CD1c-positive myeloid dendritic cell (primary cell): ENCODE data around the gene L3MBTL4.
"Not testable (repeated sequence)": the region's sequence is repeated elsewhere in the genome, so short reads cannot be mapped to it uniquely, and the experiment has no call there.

ENCODE experiments used
- DNase-seq: peaks from one replicate; pipeline ENCODE4 v3.0.0-alpha.2; 2016; ENCODE audit errors: extremely low spot score

Gene L3MBTL4

DNA sequence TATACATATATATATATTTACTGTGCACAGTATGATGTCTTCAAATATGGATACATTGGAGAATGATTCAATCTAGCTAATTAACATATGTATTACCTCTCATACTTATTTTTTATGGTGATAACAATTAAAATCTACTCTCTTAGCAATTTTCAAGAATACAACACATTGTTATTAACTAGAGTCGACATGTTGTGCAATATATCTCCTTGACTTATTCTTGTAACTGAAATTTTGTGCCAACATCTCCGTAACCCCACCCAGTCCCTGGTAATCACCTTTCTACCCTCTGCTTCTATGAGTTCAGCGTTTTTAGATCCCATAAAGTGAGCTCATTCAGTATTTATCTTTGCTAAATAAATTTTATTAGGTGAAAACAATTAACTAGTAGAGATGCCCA lies 303.0 kb downstream of the L3MBTL4 start:
- no peak for DNase-seq

DNA sequence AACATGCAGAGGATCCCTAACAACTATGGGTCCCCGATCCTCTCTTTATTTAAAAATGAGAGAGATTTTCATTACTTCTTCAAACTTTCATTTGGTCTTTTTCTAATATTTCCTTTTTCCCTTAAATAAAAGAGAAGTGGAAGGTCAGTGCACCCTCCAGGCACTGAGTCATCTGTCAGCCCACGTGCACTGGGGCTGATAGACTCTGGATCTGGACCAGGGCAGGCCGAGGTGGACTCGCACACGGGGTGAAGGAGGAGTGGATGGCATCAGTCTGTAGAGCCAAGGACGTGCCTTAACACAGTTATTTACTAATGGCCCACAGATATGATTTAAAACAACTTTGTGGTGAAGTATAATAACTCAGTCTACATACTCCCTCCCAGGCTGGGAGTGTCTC lies 305.0 kb downstream of the L3MBTL4 start:
- DNase-seq: peak; percentile 52

DNA sequence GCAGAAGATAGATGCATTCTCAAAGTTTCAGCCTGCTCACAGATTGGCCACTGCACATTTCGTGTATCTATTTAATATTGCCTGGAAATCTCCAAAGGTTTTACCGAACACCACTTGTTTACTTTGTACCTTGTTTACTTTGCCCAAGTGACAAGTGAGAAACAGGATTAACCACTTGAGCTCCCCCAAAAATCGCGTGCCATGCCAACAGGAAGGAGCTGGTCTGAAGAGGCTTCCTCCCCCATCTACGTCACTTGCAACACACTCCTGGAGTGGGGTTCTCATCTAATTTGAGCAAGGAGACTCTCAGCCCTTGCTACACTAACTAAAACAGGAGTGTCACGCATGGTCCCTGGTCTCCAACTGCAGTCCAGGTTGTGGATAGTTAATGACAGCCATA lies 306.9 kb downstream of the L3MBTL4 start:
- no peak for DNase-seq

DNA sequence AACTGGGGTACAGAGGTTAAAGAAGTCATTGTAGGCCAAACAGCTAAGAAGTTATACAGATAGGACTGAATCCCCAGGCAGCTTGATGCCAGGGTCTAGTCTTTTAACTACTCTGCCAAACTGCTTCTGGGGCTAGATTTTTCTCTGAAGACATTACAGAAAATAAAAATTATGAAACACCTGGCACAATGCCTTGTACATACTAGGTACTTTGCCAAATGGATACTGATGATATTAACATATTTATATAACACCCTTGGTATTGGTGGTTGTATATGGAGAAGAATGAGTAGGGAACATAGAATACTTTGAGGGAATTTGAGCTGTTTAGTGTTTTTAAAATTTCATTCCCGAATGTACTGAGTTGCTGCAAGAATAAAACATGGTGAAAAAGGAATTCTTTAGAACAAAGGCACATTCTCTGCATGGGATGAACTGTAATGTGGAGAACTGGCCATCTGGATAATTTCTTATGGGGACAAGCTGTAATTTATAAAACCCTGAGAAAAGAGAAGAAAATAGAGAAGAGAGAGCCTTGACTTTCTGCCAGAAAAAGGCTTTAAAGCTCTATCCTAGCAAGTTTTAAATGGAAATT lies 308.5 kb downstream of the L3MBTL4 start:
- no peak for DNase-seq

DNA sequence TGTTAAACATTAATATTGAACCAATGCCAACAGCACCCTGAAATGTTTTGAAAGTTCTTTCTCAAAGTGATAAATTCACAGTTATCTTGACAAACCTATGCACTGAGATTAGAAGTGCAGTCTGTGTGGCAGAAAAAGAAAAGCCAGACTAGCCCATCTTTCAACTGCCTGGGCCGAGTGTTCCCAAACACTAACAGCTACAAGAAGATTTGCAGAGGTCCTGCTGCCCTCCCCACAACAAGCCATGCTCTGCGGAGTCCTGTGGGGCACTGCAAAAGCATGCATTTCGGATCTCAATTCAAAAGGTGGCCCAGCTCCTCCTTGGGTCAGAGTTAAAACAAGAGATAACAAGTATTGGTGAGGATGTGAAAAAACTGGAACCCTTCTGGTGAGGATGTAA lies 311.0 kb downstream of the L3MBTL4 start:
- no peak for DNase-seq

DNA sequence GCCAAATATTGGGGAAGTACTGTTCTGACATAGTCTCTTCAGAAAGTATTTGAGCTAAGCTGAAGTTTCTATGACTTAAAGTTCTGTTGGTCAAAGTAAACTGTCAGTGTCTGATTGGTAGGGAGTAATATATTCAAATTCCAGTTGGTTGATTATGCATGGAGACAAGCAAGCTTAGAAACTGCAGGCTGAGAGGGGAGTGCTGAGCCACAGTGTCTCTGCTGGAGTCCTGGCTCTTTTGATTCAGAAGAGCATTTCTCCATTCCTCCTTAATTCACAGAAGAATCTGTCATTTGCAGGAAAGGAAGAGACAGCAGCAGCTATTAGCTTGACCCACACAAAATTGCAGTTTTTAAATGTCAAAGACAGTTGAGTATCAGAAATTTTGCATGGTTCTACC lies 318.0 kb downstream of the L3MBTL4 start:
- DNase-seq: no peak

DNA sequence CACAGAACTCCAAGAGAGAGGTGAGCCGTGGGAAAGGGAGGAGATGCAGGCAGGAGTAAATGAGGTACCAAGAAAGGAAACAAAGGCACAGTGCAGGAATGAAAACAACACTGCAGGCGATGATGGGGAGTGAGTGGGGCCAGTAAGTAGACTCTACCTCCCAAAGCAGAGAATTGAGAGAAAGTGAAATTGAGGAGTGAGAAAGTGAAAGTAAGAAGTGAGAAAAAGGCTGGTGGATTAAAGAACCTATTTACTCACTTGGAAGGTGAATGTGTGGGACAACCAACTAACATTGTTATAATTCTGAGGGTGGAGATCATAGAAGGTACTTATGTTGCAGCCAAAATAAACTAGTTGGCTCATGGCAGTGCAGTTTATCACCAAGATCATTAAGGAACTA lies 326.3 kb downstream of the L3MBTL4 start:
- no peak for DNase-seq

DNA sequence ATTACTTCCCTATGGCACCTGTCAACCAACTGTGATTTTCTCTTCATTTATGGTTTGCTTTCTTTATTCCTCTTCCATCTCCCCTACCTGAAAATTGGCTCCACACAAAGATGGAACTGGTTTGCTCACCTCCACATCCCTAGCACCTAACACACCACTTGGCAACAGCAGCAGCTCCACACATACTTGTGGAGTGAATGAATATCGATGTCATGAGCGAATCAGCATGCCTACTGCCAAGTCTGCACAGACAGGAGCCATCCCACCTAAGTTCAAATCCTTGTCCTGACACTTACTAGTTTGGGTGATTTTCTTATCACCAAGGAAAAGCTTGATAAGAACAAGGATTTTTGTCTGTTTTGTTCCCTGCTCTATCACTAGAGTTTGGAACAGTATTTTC lies 328.0 kb downstream of the L3MBTL4 start:
- DNase-seq: no peak

DNA sequence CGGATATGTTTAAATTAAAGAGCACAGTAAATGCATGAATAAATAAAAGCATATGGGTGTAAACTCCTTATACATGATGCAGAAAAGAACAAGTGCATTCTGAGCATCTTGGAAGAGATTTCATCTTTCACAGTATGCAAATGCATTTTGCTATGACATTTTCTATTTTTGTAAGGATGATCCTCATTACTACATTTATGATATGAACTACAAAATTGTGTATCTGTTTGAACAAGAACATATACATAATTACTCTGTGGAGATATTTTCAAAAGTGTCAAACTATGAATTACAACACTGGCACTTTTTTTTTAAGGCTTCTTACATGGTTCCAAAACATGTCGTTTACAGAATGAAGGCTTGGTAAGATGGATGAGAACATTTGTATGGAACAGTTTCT lies 335.3 kb downstream of the L3MBTL4 start:
- no peak for DNase-seq

DNA sequence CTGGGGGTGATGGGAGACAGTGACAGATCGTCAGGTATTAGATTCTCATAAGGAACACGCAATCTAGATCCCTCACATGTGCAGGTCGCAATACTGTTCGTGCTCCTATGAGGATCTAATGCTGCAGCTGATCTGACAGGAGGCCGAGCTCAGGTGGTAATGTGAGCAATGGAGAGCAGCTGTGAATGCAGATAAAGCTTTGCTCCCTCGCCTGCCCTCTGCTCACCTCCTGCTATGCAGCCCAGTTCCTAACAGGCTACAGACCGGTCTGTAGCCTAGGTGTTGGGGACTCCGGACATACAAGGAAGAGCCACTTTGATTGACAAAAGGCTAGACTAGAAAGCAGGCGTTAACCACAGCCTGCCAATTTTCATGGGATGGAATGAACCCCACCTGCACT lies 335.8 kb downstream of the L3MBTL4 start:
- no peak for DNase-seq

DNA sequence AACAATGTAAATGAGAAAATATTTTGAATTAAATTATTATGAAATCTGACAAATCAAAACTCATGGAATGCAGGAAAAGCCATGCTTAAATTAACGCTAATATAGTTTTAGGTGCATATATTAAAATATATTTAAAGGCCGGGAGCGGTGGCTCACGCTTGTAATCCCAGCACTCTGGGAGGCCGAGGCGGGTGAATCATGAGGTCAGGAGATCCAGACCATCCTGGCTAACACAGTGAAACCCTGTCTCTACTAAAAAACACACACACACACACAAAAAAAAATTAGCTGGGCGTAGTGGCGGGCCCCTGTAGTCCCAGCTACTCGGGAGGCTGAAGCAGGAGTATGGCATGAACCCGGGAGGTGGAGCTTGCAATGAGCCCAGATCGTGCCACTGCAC lies 342.3 kb downstream of the L3MBTL4 start:
- not testable (repeated sequence) for DNase-seq

DNA sequence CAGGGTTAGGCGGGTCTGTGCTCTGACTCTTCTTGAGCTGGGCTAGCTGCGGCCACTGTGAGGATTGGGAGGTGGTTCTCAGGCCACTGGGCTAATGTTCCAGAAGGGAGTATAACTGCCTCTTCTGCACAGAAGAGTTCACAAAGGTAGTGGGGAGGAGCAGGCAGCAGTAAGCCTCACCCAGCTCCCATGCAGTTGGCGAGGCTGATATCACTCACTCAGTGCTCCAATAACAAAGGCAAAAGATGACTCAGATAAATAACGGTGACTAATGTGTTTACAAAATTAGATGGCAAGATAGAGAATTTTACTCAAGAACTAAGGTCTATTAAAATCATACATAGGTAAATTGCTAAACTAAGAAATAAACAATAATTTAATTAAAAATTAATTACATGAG lies 345.2 kb downstream of the L3MBTL4 start:
- no peak for DNase-seq

DNA sequence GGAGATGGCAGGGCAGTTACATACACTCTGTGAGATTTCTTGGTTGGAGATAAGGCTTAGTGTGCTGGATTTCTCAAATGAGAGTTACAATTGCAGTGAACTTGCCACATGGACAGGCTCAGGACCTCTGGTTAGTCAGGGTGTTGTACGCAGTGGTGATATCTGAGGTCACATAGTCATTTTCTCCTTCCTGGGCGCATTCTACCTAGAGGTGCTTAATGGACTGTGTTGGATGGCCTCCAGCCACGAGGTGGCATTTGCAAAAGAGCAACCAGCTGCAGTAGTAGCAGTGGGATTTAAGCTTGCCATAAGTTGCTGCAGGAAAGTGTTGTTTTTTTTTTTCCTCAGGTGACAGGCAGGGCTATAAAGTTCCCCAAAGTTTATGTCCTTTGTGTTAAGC lies 345.6 kb downstream of the L3MBTL4 start:
- DNase-seq: no peak

DNA sequence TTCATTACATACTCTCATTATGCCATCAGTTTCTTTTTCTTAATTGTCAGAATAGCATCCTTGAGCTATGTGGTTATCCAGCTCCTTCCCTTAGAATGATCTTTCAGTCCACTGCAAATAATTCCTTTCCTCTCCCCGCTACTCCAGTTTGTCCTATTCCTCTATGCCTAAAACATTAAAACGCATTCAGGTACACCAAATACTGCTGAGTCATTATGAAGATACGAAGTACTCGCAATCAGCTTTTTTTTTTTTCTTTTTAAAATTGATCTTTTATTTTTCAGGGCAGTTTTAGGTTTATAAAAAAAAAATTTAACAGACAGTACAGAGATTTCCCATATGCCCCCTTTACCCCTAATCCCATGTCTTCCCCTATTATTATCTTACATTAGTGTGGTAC lies 354.6 kb downstream of the L3MBTL4 start:
- no peak for DNase-seq

DNA sequence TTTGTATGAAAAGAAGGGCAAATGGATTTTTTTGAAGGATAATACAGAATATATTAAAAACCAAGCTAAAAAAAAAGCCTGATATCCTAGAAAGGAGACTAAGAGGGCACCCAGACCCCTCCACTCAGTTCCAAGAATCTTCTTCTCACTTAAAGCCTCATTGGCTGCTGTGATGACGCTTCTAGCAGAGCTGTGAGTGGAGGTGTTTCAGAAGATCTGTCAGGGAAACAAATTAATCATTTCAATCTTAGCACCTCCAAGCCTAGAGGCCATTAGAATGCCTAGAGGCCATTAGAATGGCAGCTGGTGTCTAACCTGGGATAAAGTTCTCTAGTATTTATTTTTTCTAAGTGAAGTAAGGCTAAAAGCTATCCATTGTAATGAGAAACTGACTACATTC lies 355.2 kb downstream of the L3MBTL4 start:
- DNase-seq: no peak

DNA sequence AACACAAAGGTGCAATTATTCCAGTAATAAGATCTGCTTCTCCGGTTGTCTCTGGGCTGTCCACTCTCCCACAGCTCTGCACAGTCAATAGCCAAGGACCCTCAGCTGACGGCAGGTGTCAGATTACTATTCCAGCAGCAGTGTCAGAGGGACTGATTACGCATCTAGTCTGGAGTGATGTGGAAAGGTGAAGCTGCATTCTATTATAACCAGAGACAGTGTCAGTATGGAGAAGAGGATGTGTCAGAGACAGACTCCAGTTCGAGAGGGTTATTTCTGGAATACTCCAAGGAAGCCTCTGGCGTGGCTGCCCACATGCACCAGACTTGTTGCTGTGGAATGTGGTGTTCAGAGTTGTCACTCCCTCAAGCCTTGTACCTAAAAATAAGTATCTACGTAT lies 355.8 kb downstream of the L3MBTL4 start:
- DNase-seq: no peak

DNA sequence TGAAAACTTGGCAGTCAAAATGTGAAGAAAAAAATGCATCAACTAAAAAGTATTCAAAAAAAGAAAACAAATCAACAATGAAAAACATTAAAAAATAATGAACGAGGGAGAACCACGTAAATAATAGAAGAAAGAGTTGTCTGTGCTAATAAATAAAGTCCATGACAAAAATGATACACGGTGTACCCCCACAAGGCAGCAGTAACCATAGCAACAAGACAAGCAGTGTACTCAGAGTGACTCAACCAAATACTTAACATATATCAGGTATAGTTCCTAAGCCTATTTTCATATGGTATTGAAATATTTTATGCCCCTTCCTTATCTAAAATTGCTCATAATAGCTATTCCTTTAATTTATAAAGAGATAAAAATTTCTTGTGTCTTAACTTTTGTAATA lies 357.1 kb downstream of the L3MBTL4 start:
- no peak for DNase-seq

DNA sequence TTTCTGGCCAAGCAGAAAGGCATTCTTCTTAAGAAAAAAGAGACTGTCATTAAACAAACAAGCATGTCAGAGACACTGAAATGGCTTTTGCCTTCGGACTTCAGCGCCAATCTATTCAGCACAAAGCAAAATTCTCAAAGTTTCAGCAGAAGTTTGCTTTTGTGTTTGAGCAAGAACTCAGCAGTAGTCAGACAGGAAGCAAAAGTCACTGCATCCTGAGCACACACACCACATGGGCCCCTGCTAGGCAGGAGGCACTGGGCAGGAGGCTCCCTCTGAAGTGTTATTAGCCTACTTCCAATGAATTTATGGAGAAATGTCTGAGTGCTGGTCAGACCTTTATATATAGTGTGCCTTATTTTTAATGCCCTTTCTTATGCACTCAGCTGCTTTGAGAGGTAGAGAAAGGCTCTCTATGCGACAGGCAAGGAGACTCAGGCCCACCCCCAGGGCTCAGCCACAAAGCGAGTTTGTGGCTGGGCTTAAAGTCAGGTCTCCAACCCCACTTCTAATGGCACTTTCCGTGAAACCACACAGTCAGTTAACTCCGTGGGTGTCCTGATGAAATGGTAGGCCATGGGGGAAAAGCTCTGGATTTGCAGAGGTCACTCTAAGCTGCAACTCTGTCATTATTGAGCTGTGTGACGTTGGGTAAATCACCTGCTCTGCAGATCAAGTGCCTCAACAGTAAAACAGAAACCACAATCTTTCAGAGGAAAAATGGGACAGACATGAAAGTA lies 358.4 kb downstream of the L3MBTL4 start:
- no peak for DNase-seq

DNA sequence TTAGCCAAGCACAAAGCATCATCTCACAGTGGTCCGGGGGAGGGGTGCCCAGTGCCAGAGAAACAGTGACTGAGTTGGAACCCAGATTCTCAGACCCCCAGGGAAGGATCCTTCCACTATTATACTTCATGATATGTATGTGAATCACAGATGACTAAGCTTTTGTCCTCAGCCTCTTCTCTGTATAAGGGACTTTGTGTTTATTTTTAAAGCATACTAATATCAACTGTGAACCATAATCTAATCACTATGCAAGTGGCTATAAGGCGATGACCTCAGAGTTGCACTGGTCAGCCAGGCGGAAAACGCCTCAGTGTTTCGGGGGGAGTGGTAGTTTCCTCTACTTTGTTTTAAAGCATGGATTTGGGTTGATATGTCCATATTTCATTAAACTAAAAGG lies 359.0 kb downstream of the L3MBTL4 start:
- no peak for DNase-seq

DNA sequence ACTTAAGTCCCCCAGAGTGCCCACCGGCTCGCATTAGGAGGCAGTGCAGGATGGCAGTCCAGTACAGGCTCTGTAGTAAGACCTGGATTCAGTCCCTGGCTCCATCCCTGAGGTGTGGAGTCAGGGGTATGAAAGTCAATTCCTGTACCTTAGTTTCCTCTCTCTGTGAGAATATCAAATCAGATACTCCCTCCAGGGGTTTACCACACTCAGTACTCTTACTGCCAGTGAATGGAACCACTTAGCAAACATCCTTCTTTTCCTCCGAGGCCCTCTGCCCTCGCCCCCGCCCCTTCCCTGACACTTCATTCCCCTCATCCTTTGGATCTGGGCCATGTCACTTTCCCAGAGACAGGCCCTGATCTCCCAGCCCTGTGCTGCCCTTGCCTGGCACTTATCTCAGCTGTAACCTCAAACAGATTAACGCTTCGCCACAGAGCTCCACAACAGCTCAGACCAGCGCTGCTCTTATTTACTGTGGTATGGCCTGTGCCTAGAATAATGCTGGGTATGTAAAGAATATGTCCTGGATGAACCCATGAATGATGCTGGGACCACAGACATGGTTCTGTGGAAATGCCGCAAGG lies 360.4 kb downstream of the L3MBTL4 start:
- DNase-seq: no peak

DNA sequence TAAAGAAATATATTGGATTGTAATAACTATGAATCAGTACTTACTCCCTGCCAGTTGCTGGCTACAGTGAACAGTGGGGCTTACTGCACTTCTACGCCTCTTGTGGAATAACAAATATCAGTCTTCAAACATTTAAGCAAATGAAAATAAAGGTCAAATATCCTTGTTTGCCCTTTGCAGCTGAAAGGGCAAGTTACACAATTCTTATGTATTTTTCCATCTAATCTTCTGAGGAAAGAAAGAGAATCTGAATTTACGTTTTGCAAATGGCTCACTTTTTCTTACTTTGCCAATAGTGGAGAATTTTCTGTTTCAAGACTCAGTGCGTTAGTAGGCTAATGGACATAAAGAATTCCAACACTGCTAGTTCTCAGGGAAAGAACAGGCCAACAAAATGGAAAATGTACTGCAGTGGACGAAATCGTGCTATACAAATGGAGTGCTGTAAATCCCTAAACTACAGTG lies 362.2 kb downstream of the L3MBTL4 start:
- no peak for DNase-seq

DNA sequence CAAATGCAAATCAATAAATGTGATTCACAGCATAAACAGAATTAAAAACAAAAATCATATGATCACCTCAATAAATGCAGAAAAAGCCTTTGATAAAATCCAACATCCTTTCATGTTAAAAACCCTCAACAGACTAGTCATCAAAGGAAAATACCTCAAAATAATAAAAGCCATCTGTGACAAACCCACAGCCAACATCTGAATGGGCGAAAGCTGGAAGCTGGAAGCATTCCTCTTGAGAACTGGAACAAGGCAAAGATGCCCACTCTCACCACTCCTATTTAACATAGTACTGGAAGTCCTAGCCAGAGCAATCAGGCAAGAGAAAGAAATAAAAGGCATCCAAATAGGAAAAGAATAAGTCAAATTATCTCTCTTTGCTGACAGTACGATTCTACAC lies 367.1 kb downstream of the L3MBTL4 start:
- DNase-seq: not testable (repeated sequence)

DNA sequence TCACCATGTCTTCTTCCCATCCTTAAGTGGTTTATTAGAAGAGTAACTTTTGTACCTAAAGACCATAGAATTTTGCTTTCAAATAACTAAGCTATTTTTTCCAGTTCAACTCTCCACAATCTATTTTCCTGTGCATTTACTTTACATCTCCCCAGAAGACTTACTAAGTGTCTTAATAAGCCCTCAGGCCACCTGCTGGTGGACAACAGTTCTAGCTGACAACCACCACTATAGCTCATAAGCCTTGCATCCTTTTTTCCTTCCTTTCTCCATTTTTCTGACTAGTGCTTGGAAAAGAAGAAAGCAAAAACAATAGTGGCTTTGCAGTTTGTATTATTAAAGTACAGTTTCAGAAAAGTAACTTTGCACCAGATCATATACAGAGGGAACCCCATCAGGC lies 369.9 kb downstream of the L3MBTL4 start:
- no peak for DNase-seq
